DND-41 (cell line): ENCODE measurements around the gene IPO4.

Experiments used
- CTCF ChIP-seq: IDR thresholded peaks from 2 replicates; pipeline ENCODE4 v1.5.1; 2012; ENCODE audit warnings: borderline replicate concordance, low read length, moderate library complexity, mild to moderate bottlenecking; ENCODE audit not compliant: poor library complexity, severe bottlenecking; ENCODE audit errors: extremely low read depth
- EZH2 ChIP-seq: IDR thresholded peaks from 3 replicates; pipeline ENCODE4 v1.6.1; 2012; ENCODE audit warnings: borderline replicate concordance, low read depth, mild to moderate bottlenecking, moderate library complexity, low read length, inconsistent platforms; ENCODE audit not compliant: severe bottlenecking

GRCh38 chr14:24196071-24197055 is 7.7 kb upstream of the IPO4 start:
- TF ChIP-seq CTCF (no peak), EZH2 (no peak)
